GM19455 (cell line): Measurements from ENCODE around the gene ARID1B.
A peak's percentile ranks its signal among the peaks of the same experiment; 100 is the strongest.

Source experiments
- ATAC-seq: cut with Tn5 transposase; IDR thresholded peaks from one replicate; pipeline ENCODE4 v1.9.1; 2021; ENCODE audit not compliant: unreplicated experiment

The ARID1B gene

GRCh38 chr6:156955494-156956183, 178.5 kb downstream of the ARID1B start:
- ATAC-seq: no peak

DNA sequence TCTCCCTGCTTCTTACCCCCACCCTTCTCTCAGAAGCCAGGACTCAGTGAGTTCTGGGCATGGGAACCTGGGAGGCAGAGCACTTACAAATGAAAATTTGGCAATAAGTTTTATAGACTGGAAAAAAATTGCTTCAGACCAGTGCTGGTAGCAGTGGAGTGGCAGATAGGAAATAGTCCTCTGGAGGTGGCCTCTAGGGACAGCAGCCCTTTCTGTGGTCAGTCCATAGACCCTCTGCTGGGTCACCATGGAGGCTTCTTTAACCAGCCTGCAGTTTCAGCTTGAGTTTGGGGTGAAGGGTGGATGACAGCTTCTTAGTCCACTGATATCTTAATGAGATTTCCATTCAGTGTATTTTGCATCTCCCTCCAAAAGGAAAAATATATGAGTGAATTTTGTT, 179.1 kb downstream of the ARID1B start:
- ATAC-seq: no peak

GRCh38 chr6:156957931-156958547, 180.9 kb downstream of the ARID1B start:
- peak; percentile 69 for ATAC-seq

- ATAC-seq: no peak
Observed at GRCh38 chr6:156960525-156960924, 183.3 kb downstream of the ARID1B start.

- ATAC-seq: no peak
Observed at GRCh38 chr6:156961282-156961892, 184.2 kb downstream of the ARID1B start.

DNA sequence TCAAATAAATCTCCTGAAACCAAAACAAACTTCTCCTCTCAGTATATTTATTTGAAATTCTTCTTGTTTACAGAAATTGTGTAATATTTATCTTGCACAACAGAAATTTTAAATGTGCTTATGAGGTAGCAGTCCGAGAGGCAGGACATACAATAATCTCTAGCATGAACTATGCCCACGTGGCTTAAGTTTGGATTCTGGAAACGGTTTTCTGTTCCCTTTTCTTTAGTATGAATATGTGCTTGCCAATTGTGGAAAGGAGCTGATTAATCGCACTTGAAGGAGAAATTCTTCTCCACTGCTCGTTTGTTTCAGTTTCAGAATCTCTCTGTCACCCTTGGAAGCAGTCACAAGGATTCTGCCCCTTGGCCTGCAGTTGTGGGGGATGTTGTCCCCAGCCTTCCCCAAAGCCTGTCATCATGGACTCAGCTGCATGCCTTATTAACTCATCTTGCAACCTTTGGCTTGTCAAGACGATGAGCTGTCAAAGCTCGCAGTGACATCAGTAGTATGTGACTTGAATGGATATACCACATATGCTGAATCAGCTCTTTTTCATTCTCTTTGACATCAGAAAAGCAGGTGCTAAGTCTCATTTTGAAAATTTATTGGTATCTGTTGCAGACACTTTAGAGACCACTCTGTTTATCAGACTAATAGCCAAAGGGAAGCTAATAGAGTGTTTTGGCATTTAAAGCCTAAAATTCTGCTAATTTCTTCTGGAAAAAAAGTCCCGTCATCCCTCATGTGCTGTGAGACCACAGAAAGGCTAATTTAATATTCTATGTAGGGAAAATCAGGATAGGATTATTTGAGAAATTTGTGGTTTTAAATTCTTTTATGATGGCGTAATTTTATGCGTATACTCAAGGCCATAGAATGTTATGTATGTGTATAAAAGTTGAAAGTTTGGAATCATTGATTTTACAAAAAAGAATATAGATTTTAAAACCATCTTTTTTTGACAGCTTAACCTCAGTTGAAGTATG, 186.8 kb downstream of the ARID1B start:
- no peak for ATAC-seq

- ATAC-seq: no peak
Observed at GRCh38 chr6:156967852-156968251, 190.7 kb downstream of the ARID1B start.

- ATAC-seq: no peak
Observed at GRCh38 chr6:156969233-156969632, 192.1 kb downstream of the ARID1B start.

DNA sequence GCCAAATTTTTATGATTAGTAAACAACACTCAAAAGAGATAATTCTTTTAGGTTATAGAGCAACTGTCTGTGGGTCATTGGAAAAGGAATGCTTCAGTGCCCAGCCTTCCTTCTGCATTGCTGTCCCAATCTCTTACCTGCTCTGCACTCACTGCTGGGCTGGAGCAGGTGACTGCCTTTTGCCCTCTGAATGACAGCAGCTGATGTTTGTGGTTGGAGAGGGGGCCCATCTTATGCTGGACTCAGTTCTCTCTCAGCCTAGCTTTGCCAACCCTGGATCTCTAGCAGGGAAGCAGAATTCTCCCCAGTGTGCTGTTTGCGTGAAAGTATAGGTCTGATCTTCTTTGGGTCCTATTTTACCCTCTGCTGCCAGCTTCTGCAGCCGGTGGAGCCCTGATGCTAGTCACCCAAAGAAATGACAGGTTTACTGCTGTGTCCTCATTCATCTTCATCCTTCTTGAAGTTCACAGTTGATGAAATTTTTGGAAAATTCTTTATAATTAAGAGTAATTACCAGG, 193.5 kb downstream of the ARID1B start:
- ATAC-seq: no peak

- no peak for ATAC-seq
Observed at GRCh38 chr6:156971153-156971885, 194.1 kb downstream of the ARID1B start.

GRCh38 chr6:156972145-156972544, 195.0 kb downstream of the ARID1B start:
- no peak for ATAC-seq

DNA sequence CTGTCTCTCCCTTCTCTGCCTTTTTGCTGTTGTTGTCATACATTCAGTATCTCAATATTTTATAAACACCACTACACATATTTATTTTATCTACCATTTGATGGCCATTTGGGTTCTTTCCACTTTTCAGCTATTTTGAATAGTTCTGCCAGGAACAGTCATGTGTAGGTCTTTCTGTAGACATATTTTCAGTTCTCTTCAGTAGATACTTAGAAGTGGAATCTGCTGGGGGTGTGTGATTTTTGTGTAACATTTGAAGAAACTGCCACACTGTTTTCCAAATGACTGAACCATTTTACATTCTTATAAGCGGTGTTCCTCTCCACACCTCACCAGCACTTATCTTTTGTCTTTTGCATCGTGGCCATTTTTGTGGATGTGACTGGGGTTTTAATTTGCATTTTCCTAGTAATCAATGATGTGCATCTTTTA, 197.7 kb downstream of the ARID1B start:
- ATAC-seq: no peak

- no peak for ATAC-seq
Observed at GRCh38 chr6:156975414-156975813, 198.2 kb downstream of the ARID1B start.

DNA sequence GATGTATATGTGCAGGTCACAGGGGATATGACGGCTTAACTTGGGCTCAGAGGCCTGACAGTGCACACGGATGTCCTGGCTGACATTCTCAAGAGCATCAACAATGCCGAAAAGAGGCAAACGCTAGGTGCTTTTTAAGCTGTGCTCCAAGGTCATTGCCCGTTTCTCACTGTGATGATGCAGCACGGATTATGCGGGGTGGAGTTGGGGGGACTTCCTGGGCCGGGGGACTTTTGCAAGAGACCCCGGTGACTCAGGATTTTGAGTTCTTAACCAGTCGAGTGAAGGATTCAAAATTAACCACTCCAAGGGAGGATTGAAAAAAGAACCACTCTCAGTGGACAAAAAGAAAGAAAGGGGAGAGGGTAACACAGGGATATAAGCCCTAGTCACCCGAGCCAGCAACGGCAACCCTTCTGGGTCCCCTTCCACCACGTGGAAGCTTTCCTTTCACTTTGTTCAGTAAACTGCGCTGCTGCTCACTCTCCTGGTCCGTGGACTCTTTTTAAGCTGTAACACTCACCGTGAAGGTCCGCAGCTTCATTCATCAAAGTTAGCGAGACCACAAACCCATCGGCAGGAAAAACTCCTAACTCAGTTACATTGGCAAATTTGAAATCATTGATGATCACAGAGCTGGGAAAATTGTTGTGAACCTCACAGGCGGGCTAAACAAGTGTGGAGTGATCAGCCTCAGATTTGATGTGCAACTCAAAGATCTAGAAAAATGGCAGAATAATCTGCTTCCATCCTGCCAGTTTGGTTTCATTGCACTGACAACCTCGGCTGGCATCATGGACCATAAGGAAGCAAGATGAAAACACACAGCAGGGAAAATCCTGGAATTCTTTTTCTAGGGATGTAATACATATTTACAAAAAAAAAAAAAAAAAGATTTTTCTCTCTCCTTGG, 199.3 kb downstream of the ARID1B start:
- no peak for ATAC-seq

DNA sequence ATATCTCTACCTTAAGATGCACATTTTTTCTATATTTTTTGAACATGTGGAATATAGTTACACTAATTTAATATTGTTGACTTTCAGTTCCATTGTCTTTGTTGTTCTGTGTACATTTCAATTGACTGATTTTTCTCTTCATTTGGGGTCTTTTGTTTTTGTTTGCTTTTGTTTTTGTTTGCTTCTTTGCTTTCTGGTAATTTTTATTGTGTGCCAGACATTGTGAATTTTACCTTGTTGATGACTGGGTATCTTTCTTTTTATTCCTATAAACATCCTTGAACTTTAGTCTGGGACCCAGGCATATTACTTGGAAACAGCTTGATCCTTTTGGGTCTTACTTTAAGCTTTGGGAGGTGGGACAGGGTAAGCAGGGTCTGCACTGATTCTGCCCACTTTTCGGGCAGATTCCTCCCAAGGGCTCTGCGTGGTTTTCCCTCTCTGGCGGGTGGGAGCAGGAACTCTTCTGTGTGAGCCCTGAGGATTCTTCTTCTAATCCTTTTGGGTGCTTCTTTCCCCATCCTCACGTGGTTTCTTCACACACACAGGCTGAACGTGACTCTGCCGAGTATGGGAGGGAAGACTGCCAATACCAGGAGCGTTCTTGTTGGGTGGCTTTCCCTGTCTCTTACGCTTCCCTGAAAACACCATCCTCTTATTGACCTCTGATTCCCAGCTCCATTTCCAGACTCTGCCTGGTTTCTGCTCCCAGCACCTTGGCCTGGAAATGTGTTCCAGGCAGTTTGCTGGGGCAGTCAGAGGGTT, 200.5 kb downstream of the ARID1B start:
- no peak for ATAC-seq

- no peak for ATAC-seq
Observed at GRCh38 chr6:156978948-156979347, 201.8 kb downstream of the ARID1B start.

DNA sequence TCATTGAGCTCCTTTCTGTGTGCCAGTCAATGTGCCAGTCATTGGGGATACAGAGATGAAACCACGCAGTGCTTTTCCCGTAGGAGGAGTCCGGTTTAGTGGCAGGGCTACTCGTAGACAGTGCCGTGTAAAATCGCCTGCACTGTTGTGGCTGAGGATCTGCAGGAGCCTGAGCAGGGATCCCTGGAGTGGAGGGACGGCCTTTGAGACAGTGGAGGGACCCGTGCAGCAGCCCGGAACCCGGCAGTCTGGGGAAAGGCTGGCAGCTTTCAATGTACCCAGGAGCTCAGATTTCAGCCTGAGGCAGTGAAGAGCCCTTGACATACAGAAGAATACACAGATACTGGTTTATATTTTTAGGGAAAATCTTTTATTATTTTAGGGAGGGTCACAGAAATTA, 203.3 kb downstream of the ARID1B start:
- ATAC-seq: no peak

DNA sequence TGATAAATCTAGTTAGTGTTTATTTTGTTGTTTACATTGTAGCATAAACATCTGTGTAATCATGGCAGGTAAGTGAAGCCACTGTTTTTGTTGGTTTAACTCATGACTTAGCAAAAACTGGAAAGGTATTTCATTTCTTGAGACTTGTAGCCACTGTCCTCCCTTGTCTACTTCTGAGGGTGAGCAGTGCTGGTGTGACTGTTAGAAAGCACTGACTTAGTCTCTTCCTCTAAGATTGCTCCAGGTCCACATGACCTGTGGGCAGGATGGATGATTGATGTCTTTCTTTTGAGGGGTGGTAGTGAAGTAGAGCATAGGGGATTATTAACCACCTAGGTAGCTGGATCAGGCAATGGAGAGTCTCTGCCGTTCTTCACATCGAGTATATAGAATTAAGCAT, 203.8 kb downstream of the ARID1B start:
- no peak for ATAC-seq

DNA sequence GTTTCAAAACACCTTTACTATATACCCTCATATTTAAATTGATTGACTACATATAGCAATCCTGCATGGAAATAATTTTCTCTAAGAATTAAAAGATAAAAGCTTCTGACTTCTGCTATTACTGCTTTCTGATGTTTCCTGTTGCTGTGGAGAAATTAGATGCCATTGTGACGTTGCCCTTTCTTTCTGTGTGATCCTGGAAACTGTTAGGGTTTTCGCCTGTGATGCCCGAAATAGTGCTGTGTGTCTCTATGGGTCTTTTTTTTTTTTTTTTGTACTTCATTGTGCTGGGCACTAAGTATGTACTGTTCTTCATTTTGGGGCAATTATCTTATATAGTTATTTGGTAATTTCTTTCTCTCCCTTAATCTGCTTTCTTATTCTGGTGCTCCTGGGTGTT, 205.0 kb downstream of the ARID1B start:
- no peak for ATAC-seq
